Hematopoietic multipotent progenitor cell treated with erythropoietin and hydrocortisone succinate and interleukin-3 and kit ligand, for 4 days (in vitro differentiated cells): ENCODE results near the gene FAM3B.
A peak's percentile ranks its signal among the peaks of the same experiment; 100 is the strongest.
"Not testable (repeated sequence)": the region's sequence is repeated elsewhere in the genome, so short reads cannot be mapped to it uniquely, and the experiment has no call there.

Experiments used
- DNase-seq: peaks from one replicate; pipeline ENCODE4 v3.0.0-alpha.2; 2015

FAM3B gene, protein sequence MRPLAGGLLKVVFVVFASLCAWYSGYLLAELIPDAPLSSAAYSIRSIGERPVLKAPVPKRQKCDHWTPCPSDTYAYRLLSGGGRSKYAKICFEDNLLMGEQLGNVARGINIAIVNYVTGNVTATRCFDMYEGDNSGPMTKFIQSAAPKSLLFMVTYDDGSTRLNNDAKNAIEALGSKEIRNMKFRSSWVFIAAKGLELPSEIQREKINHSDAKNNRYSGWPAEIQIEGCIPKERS

DNA sequence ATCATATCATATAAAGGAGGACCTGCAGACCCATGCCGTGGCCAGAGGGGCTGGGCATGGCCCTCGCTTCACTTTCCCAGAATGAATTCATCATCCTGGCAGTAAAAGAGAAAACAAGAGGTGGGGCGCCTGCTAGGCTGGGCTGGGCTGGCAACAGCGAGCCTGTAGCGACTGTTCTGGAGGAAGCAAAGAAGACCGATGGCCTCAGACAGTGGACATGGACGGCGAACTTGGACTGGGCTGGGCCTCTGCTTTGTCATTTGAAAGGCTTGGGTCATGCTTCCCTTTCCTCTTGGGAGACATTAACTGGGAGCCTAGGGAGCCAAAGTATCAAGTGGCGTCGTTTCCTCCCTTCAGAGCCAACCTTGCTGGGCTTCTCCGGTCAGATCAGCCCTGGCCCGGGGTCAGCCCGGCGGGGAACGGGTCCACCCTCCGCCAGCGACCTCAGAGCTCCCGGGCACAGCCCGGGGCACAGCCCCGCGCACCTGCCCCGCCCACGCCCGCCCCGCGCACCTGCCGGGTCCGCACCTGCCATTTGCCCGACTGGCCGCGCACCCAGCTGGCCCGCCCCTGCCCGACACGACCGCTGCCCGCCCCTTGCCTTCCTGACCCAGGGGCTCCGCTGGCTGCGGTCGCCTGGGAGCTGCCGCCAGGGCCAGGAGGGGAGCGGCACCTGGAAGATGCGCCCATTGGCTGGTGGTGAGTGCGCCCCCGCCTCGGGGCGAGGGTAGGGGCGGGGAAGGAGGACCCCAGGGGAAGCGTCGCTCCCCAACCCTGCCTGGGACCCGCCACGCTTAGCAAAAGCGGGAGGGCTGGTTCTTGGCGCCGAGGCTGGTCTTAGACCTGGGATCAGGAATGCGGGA lies at the start of gene FAM3B:
FAM3B (plus strand) TSS at position 602 of the 863 bp plus-strand sequence; CDS start at position 681, 79 bp downstream.
- DNase-seq, result no peak

GRCh38 chr21:41267346-41267745 lies 49.3 kb upstream of the FAM3B start:
- no peak for DNase-seq

DNA sequence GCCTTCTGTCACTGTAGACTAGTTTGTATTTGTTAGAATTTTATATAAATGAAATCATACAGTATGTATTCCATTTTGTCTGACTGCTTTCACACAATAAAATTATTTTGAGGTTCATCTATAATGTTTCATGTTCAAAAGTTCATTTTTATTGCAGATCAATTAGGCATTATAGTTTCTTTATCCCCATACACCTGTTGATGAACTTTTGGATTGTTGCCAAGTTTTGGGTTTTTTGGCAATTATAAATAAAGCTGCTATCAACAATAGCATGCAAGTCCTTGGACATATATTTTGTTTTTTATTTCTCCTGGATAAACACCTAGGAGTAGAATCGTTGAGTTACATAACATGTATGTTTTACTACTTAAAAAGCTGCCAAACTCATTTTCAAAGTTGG lies 47.1 kb upstream of the FAM3B start:
- DNase-seq, result no peak

GRCh38 chr21:41277196-41277595 lies 39.4 kb upstream of the FAM3B start:
- DNase-seq, result no peak

DNA sequence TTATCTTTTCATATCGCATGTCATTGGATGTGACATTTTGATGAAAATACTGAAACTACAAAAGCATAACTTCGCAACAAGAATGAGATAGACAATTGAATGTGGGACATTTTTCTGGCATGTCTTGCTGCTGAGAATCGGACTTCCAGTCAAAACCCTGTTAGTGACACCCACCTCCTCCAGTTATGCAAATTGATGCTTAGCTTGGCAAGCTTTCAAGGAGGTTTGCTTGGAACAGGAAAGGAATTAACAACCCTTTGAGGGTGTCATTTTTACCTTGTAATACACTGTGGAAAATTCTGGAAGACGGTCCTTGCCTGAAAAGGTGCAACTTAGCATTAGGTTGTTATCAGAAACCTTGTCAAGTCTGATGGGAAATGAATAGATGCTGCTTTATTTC lies 38.8 kb upstream of the FAM3B start:
- DNase-seq, result no peak

- no peak for DNase-seq
Observed at GRCh38 chr21:41280115-41280919, 36.3 kb upstream of the FAM3B start.

DNA sequence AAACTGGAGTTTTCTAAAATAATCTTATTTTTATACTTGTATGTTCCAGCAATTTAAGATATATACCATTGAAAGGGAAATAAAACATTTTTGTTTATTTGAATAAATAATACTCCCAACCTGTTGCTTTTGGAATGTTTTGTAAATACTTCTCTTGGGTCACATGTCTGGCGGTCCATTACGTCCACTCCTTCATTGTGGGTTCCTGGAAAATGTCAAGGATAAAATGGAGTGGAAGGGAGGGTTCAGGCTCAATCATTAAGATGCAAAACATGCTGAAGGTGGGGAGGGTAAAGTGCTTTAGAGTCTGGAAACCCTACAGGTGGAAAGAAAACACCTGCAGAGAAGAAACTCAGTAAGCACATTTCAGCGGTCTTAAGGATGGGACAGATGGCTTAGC lies 34.2 kb upstream of the FAM3B start:
- DNase-seq, result no peak

DNA sequence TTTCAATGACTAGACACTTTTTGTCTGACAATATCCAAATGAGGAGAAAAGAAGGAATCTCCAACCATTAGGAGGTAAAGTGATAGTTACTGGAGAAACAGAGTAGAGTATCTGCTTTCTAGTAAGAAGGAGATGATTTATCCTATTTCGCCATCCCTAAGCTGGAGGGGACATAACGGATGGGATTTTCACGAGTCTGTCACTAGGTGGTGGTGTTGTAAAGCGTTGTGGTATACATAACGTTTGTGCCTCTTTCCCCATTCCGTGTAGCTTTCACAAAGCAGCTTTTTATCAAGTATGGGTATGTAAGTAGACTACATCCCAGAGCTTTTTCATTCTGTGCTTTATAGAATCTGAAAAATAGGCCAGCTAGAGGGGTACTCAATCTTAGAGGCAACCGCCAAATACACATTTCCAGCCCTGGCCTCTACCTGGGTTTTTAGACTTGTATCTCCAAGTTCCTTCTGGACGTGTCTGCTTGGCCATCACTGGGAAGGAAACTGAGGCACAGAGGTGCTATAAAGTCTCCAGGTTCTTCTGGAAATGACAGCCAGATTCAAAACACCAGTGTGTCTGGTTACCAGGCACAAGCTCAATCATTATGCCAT lies 33.3 kb upstream of the FAM3B start:
- peak; percentile 90 for DNase-seq

GRCh38 chr21:41289431-41289830 lies 27.2 kb upstream of the FAM3B start:
- no peak for DNase-seq

- DNase-seq, result no peak
Observed at GRCh38 chr21:41290106-41290799, 26.3 kb upstream of the FAM3B start.

GRCh38 chr21:41294548-41295231 lies 21.9 kb upstream of the FAM3B start:
- DNase-seq, result no peak

- DNase-seq, result no peak
Observed at GRCh38 chr21:41295721-41296254, 20.8 kb upstream of the FAM3B start.

GRCh38 chr21:41302976-41303375 lies 13.6 kb upstream of the FAM3B start:
- DNase-seq, result no peak

GRCh38 chr21:41304068-41304720 lies 12.4 kb upstream of the FAM3B start:
- no peak for DNase-seq

- no peak for DNase-seq
Observed at GRCh38 chr21:41307219-41307618, 9.4 kb upstream of the FAM3B start.

GRCh38 chr21:41313285-41314164 lies 3.1 kb upstream of the FAM3B start:
- DNase-seq, result not testable (repeated sequence)

GRCh38 chr21:41315726-41316125 lies 875 bp upstream of the FAM3B start:
- no peak for DNase-seq

DNA sequence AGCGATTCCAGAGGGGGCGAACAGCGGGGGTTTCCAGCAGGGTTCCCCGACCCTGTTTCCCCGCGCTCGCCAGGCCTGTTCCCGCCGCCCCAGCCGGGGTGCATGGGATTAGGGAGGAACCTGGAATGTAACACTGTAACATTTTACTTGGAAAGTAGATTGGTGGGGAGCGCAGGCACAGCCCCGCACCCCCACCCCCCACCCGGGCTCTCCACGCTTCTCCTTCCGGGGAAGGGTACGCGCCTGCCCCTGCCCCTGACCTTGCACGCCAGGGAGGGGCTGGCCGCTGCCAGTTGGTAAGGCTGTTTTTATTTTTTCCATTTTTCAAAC lies 427 bp downstream of the FAM3B start:
- no peak for DNase-seq

DNA sequence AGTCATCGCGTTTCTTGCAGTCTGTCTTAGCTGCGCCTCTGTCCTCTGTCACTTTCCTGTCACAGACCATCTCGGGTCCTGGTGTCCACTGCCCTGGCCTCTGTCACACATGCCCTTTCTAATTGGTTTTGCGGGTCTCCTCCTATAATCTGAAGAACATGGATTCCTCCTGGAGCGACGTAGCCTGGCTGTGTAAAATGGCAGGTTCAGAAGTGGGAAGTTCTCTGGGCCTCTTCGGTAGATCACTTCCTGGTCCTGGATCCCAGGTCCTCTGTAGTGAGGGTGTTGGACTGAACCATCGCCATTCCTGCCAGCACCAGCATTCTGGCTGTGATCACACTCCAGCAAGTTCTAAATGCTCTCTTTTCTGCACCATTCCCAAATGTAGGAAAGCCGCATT lies 857 bp downstream of the FAM3B start:
- no peak for DNase-seq

DNA sequence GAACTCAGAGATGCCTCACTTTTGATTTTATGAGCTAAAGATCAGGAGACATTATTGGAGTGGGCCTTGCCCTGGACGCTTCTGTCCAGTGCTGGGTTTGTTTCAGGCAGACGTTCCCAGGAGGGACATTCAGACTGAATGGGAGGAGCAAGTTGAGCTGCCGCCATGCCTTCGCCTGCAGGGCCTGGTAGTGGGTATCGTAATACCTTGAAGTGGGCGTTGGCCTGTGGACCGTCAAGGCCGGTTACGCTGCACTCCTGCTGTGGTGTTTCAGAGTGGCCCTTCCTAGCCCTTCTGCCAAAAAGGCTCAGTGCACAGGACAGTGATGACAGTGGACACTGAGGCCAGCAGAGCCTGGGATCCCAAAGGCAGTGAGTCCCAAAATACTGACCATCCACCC lies 1.6 kb downstream of the FAM3B start:
- no peak for DNase-seq
